HG03060 (cell line): Measurements from ENCODE around the gene WDR82.

Experiments
- ATAC-seq: cut with Tn5 transposase; IDR thresholded peaks from one replicate; pipeline ENCODE4 v1.9.1; 2021; ENCODE audit warnings: low read depth, moderate number of reproducible peaks; ENCODE audit not compliant: unreplicated experiment

The WDR82 gene

GRCh38 chr3:52240886-52241370 lies 37.5 kb downstream of the WDR82 start:
- ATAC-seq: no peak

GRCh38 chr3:52240059-52240885 lies 38.2 kb downstream of the WDR82 start:
- no peak for ATAC-seq

DNA sequence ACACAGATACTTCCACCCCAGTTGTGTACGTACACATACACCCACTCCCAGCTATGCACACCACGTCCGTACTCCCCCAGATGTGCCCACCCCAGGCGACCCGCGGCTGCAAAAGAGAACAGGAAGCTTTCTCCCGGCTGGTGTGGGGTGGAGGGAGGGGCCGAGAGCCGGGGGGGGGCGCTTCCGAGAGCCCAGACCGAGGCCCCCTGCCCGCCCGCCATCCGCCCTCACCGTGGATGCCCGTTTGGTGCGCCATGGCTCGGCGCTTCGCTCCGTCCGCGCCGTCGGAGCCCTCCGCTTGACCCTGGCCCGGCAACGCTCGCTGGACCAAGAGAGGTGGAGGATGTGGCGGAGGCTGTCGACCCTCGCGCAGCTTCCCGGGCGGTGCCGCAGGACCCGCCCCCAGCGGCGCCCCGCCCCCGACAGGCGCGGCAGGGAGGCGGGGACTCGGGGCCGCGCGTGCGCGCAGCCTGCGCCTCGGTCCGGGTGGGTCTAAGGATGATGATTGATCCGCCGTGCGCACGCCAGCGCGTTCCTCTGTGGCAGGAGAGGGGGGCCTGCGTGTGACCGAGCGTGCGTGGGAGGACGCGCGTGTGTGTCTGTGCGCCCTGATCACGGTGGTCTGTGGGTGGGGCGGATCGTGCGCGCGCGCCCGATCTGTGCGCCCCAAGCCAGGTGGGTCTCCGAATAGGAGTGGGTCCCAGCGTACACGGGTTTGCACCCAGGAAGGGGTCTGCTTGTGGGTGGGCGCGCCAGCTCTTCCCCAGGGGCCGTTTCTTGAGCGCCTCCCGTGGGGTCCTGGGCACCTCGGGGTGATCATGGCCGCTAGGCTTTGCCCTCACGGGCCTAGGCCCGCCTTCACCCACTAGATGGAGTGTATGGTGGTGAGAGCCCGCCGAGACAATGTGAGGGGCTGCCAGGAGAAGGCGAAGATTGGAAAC lies 39.4 kb downstream of the WDR82 start, which contains the start of gene TWF2:
Gene TWF2 (minus strand): TSS at position 398 of the 941 bp plus-strand sequence. CDS start 142 bp downstream, at position 256.
- no peak for ATAC-seq

DNA sequence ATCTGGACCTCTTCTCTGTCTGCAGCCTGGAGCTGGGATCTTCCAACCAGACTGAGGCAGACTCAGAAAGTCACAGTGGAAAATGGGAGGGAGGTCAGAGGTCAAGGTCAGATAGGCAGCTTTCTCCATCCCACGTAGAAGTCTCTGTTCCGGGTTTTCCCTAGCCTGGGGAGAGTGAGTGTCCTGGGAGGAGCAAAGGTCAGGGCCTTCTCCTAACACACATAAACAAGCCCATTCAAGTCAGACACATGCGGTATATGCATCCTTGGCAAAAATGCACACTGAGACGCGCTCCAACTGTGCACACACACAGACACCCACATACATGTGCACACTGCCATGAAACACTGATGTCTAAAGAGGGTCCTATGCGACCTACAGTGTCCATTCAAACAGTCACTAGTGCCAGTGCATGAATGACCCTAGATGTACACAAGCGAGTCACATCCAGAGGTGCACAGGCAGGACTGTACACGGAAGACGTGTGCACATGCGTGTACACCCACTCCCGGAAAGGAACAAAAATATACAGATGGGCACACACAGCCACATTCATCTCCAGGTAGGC lies 40.2 kb downstream of the WDR82 start:
- ATAC-seq: no peak

GRCh38 chr3:52237657-52238172 lies 40.7 kb downstream of the WDR82 start:
- ATAC-seq: no peak

DNA sequence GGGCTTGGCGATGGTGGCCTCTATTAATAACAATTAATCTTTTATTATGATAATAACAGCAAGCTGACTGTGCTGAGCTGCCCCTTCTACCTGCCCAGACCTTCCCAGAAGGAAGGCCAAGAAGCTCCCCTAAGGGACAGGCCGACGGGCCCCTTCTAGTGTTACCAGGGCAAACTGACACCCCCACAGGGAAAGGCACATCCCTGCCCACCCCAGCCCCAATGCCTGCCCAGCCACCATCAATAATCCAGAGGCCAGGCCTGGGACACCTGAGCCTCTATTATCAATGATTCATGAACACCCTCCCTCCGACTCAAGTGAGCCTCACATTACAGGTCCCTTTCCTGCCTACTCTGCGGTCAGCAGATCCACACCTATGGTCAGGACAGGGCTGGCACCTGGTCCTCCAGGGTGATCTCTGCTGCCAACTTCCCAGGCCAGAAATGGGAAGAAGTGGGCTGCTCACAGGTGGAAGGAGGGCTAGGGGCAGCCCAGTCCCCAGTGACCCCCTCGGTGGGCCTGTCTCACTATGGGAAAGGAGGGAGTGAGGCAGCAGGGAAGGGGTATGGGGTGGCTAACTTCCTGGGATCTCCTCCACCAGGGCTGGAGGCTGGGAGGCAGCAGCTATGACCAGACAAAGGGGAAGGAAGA lies 41.3 kb downstream of the WDR82 start:
- ATAC-seq: no peak

GRCh38 chr3:52236424-52236886 lies 42.0 kb downstream of the WDR82 start:
- ATAC-seq: no peak

DNA sequence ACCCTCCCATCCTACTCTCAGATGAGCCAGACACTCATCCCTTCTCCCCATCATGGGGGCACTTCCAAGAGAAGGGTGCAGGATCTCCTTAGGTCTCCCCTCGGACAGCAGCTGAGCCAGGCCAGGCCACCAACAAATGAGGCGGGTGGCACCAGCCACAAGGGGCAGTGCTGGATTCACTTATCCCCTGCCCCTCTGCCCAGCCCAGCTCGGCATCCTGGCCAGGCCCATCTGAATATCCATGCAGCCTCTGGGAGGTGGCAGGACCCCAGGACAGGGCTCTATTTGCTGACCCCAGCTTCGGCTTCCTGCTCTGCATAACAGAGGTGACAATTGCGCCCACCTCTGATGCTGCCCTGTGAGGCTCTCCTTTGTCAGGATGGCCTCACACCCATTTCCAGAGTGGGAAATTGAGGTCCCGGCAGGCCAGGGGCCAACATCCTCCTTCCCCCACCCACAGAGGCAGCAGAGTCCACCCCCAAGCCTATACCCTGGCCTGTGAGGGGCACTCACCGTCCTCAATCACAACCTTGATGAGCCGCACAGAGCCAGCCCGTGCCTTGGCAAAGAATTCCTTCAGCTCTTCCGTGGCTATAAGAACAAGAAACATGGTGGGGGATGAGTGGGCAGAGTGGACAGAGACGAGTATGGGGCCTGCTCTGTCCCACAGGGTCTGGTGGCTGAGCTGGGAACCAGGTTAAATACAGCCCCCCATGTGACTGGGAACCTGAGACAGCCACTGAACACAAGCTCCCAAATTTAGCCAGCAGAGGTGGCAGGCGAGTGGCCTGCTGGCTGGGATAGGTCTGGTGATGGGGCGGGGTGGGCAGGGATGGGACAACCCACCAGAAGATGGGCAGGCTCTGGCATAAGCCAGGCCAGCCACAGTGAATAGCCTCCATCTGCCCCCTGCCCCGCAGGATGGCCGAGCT lies 43.7 kb downstream of the WDR82 start:
- no peak for ATAC-seq

DNA sequence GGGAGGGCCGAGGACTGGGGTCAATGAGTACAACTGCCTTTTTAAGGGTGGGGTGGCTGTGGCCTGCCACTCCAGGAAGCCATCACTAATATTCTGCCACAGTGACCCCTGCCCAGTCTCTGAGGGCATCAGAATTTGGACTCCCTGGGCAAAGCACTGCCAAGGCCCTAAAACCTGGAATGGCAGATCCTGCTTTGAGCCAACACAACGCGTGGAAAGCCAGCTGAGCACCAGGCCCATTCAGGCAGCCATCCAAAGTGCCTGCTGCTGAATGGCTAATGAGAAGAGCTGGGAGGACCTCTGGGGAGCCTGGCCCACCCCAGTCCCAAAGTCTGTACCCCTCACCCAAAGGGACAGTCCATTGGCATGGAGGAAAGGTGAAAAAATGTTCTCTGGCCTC lies 44.5 kb downstream of the WDR82 start:
- ATAC-seq: no peak

DNA sequence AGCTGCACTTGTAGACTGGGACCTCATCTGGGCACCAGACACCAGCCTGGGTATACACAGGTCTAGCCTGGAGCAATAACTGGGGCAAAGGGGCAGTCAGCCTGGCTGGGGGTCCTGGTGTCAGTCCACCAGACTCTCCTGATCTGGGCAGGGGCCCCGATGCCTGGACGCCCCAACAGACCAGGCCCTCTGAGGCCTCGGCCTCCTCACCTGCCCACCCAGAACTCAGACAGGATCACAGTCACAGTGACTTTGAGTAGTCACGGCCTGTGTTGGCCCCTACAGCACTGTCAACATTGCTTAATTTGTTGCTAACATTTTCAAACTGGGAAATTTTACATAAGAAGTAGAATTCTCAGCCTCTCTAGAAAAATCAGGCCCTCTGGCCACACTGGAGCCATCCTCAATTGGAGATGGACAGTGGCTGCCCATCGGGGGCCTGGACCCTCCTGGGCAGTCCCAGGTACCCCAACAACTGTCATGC lies 45.3 kb downstream of the WDR82 start:
- ATAC-seq: no peak

DNA sequence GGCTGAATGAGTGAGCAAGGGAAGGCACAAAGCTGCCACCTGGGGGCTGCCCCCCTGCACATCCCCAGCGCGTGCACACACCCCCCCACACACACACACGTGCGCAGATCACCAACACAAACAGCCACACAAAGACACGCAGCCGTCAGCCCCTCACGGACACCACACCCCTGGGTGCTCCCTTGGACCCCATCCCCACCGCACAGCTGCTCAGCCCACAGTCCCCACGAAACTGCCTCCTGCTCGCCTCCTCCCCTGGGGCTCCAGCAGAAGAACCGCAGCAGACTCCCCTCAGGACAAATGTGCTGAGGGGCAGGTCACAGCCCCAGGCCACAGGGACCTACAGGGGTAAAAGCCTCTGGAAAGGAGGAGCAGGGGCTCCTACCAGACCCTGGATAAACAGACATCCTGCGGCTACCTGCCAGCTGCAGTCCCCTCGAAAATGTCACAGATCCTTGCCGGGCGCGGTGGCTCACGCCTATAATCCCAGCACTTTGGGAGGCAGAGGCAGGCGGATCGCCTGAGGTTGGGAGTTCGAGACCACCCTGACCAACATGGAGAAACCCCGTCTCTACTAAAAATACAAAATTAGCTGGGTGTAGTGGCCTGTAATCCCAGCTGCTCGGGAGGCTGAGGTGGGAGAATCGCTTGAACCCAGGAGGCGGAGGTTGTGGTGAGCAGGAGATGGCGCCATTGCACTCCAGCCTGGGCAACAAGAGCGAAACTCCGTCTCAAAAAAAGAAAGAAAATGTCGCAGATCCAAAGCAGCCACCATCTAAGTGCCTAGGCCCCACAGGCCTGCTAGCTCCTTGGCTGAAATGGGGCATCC lies 46.0 kb downstream of the WDR82 start:
- no peak for ATAC-seq

DNA sequence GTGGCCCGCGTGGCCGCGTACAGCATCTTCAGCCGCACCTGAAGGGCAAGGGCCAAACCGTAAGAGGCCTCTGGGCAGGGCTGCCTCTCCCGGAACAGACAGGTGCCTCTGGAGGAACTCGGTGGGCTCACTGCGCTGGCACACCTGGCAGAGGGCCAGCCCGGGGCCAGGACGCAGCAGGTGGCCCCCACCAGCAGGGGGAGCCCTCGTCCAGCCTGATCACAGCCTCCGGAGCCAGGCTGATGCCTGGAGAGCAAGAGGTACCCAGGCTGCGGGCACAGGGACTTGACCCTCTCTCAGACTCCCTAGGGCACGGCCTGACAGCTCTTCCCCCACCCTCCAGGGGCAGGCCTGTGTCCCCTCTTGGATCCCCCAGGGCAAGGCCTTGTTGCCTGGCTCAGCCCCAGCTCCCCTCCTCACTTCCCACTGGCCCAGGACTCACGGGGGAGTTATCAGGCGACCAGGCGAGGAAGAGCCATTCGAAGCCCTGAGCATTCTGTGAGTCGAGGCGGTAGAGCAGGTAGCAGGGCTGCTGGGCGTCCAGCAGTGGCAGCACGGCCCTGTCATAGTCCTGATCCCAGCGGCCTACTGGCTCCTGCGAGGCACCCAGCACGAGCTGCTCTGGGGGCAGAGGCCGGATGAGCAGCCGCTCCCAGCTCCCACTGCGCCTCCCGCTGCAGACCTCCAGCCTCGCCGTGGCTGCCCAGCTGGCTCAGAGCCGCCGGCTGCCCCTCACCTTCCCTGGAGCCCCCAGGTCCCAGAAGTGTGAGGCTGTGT lies 46.8 kb downstream of the WDR82 start:
- ATAC-seq: no peak

- no peak for ATAC-seq
Observed at GRCh38 chr3:52230889-52231499, 47.5 kb downstream of the WDR82 start.

DNA sequence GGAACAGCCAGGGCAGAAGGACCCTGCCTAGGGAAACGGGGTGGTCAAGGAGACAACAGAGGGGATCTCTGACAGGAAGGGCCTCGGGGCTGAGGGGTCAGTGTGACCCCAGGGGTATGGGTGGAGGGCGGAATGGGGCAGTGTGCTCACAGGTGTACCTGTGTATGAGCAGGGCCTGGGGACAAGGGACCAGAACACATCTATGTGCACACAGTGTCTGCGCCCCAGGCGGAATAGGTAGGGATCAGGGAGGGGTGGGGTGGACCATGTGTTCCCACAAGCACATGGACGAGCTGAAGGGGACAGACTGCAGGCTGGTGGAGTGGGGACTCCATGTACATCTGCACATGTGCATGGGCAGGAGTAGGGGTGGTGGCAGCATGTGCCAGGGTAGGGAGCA lies 48.0 kb downstream of the WDR82 start:
- ATAC-seq: no peak

DNA sequence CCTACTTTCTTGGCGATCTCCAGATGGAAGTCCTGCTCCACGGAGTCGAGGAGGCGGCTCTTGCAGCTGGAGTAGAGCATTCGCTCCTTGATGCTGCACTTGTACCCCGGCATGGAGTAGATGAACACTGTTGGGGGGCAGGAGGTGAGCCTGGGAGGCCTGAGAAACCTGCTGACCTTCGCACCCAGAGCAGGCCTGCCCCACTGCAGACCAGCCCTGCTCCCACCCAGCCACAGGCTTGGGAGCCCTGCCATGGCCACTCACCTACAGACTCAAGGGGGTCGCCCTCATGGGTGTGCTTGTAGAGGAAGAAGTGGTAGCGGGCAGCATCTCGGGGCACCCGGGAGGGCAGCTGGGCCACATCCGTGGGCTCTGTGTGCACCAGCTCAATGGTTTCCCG lies 48.8 kb downstream of the WDR82 start:
- no peak for ATAC-seq

DNA sequence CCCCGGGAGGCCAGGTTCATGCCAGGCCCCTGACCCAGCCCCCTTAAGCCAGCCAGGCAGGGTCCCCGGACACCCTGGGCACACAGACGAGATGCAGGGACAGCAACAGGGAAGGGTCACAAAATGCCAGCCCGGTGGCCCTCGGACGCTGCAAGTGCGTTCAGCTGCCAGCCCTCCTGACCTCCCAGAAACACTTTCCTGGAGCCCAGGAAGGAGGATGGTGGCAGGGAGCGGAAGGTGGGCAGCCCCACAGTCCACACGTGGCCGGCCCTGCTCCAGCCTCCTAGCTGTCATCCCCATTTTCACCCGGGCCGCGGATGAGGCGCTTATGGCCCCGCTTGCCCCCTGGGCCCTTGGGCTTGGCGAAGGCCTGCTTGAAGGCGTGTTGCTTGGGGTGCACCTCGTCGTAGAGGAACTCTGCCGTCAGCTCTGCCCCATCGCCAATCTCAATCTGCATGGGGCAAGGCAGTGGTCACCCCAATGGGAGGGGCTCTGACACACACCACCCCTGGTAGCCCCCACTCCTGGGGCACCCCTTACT lies 49.6 kb downstream of the WDR82 start:
- no peak for ATAC-seq

DNA sequence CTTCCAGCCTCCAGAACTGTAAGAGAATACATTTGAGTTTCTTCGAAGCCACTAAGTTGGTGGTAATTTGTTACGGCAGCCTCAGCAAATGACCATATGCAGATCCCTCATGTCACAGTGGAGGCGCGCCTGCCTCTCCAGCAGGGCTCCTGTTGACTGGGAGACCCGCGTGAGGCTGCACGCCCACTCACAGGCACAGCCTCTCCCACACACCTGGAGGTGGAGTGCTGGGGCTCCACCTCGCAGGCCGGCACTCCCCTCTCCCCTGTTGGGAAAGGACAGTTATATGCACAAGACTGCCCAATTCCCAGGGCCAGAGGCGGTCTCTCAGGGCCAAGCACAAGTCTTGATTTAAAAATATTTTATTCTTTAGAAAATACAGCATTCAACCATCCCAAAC lies 50.2 kb downstream of the WDR82 start:
- no peak for ATAC-seq
